ENCODE data around the gene RXRB.

DNA sequence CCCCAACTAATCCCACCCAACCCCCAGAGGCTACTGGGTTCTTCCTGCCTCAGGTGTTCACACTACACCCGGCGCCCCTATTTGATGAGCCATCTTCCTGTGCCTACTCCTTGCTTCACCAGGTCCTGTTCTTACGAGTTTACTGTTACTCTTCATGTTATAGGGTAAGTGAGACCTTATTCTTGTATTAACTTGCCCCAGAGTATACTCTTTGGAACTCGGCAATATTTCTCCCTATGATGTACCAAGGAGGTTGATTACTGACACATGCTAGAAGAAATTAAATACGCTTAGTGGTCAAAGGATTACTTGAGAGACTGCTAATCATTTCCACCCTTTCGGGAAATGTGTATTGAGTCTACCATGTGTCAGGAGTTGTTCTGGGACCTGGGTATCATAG, 16.8 kb upstream of the RXRB start:
- TF ChIP-seq GATA2 (IDR thresholded peaks at IDR 0.05; ENCODE audit: low read depth, low read length): no peak
- TF ChIP-seq GATA3 (IDR thresholded peaks at IDR 0.05; ENCODE audit: low read depth, low read length): no peak
